IPS-NIHi7 (cell line): ENCODE data around the gene WHRN.
A peak's percentile ranks its signal among the peaks of the same experiment; 100 is the strongest.

Source experiments
- DNase-seq: peaks from one replicate; pipeline ENCODE4 v3.0.0; 2012; ENCODE audit warnings: mixed read lengths; ENCODE audit errors: extremely low spot score

The WHRN gene

GRCh38 chr9:114397848-114398605, 107.2 kb downstream of the WHRN start:
- DNase-seq: peak; percentile 98

DNA sequence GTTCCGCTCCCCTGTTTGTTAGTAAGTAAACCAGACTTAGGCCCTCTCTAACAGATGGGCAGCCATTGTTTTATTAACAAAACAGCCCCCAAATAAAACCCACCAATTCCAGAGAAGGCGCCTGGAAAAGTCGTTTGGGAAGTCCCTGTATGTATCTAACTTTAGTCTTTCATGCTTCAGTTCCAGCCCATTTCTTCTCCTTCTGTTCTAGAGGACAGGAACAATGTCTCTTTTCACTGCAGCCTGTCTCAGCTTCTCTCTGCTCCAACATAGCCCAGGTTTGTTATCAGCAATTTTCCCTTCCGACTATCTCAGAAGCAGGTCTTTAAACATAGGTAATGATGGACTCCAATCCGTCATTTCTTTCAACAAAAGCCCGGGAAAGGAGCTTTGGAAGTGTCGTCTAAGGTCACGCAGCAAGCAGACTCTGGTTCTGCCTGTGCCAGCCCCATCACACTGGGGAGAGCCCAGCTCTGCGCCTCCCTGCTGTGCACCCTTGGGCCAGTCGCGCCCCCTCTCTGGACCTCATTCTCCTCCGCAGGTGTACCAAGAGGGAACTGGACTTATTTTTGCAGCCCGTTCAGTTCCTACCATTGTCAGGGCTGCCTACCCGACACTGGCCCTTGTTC, 107.9 kb downstream of the WHRN start:
- no peak for DNase-seq

DNA sequence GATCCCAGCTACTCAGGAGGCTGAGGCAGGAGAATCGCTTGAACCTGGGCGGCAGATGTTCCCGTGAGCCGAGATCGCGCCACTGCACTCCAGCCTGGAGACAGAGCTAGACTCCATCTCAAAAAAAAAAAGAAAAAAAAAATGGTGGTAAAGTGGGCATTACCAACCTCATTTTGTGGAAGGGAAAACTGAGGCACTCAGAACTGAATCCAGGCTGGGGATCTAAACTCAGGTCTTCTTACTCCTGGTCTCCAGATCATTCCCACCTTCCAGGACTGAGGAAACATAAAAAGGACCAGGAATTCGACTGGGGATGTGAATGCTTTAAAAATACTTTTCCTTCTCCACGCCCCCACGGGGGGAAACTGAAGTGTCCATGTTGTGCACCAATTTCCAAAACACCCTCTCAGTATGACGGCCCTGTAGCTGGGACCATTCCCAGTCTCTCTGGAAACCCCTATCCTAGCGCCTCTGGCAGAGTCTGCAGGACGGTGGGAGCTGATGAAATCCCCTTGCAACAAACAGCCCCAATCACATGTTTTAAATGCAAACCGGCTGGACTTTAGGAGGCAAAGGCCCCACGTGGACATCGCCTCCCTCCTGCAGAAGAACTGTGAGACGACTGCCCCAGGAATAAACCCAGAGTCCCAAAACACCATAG, 108.6 kb downstream of the WHRN start:
- DNase-seq: no peak

DNA sequence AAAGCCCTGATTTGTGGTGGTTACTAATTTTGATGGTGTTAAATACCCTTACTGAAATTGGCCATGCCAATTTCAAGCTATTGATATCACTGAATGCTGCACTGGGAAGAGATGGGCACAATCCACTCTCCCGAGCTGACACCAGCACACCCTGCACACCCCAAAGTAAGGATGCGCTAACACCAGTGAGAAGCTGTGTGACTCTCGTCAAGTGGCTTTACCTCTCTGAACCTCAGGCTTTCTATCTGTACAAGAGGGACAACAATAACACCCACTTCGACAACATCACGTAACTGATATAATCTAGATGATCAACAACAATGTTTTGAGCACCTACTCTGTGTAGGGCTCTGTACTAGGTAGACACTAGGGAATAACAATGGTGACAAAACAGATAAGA, 109.5 kb downstream of the WHRN start:
- no peak for DNase-seq

DNA sequence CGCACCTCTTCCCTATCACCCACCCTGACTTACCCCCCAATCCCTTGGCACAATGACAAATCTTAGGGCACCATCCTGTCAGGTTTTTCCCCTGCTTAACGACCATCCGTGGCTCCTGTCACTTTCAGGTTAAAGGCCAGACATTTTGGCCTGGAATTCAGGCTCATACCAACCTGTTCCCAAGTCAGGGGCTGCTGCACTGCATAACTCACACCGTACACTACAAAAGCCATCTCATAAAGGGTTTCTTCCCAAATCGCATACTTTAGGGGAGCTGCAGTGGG, 110.0 kb downstream of the WHRN start:
- no peak for DNase-seq

DNA sequence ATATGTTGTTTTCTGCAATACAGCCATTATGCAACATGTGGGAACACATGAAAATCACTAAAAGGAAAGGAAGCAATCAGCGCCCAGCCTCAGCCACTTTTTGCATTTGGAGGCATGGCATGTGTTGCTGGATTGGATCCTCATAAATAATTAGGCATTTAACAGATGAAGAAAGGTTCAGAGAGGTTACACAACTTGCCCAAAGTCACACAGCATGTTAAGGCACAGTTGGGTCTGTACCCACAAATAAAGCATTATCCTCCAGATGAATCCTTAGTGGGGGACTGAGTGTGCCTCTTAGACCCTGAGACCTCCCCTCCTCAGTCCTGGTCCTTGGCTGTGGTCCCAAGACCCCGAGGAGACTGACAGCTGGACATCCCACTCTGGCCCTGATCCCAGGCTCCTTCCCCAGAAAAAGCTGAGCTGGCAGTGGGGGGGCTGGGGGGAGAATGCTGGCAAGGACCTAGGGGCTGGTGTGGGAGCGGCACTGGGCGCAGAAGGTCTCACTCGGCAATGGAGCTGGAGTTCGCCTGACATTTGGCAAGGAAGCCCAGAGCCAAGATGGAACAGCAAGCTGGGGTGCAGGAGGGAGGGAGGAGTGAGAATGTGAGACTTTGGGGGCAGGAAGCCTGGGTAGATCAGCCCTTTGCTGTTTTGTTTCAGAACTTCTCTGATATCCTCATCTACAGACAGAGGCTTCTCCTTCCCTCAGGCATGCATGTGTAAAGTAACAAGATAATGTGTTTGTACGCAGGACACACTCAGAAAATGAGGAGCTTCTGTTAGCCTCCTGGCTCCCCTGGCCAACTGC, 110.5 kb downstream of the WHRN start:
- no peak for DNase-seq

DNA sequence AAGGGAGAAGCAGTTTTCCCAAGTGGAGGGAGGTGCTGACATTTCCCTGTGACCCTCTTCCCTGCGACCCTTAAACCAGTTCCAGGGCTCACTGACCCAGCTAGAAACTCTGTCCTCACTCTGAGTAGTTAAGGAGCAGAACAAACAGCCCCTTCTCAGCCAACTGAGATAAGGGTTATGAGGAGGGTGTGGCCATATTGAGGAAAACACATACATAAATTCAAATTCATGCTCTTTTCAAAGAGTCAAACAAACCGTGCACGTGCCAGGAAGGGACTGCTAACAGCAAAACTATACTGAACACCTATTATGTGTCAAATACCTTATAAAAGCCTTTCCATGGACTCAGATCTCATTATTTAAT, 112.5 kb downstream of the WHRN start:
- DNase-seq: no peak

DNA sequence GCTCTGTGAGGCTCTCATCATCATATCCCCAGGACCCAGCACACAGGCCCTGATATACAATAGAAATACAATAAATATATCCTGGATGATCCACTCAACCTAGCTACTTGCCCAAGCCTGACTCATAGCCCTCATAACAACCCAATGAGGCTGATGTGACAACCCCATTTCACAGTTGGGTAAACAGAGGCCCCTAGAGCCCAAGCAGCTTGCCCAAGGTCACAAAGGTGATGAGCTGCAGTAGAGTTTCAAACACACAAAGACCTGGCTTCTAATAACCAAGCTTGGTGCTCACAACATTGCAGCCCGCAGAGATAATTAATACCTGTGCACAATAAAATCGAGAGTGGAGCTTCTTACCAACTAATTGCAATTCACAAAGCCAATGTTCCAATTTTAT, 114.3 kb downstream of the WHRN start:
- no peak for DNase-seq

DNA sequence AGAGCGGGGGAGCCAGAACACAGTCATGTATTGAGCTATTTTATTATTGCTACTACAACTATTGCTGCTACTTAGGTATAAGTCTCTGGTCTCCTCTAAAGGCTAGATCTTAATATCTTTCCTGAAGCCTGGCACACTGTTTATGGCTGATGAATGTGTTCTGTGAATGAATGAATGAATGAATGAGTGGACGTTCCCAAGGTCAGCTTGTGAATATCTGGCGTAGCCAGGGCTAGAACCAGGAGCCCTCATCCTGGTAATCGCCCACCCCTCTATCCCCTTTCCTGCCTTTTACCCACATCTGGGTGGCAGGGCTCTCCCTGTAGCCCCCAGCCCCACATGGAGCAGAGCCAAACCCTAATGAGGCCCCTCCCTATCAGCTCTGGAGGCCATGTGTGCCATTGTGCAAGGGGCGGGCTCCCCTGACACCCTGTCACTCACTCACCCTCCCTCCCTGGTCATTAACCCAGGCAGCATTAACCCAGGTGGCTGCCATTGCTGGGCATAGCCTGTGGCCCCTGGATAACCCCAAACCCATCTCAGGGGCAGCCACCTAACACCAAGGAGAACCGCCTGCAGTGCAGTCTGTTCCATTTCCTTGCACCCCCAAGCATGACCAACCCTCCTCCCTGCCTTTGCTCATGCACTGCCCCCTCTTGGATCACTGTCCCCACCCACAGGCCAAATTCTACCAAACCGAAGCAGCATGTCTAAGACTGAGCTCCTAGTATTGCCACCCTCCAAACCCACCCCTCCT, 115.5 kb downstream of the WHRN start:
- DNase-seq: no peak

DNA sequence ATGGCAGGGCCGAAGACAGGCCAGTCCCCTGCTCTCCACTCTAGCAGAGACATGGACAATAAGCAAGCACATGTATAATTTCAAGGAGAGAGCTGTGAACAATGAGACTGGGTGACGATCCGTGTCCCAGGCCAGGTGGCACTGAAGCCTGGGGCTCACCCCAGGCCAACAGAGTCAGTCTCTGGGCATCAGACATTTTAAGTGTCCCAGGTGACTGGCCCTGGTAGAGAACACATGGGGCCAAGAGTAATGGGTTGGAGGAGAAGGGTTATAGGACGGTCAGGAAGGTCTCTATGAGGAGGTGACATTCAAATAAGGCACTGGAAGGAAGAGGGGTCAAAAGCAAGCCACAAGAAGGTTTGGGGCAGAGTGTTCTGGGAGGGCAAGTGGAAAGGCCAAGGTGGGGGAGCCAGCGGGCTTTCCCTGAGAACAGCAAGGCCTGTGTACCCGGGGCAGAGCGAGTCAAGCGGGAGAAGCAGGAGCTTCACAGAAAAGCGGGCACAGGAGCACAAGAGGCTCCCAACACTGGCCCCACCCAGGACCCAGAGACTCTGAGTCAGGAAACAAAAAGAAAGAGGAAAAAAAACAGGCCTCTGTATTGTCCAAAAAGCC, 116.4 kb downstream of the WHRN start:
- DNase-seq: no peak

- DNase-seq: no peak
These were observed 117.0 kb downstream of the WHRN start for GRCh38 chr9:114388357-114388682.

DNA sequence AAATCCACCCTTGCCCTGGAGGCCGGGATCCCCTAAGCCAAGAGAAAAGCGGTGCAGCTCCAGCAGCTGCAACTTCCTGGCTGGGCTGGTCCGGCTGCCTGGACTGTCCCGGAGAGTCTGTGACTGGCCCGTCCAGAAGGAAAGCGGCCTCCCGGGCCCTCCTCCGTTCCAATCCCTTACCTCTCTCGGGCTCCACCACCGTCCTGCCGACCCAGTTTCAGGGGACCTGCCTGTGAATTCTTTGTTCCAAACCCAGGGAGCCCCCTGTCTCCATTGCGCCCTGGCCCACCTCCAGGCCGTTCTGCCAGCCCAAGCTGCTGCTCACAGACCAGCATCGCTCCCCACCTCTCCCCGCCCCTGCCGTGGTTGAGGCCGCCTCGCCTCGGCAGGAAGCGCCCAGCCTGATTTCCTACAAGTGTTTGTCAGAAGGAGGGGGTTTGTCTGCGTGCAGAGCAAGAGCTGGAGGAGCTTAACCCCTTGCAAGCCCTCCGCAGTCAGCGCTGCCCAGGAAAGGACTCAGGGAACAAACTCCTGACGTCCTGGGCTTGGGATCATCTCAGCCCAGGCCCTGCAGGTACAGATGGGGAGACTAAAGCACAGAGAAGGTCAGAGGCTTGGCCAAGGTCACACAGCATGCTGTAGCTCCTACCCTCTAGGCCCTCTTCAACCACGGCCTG, 117.5 kb downstream of the WHRN start, which contains the start of gene AKNA:
TSS of gene AKNA (minus strand) at position 303 of the 677 bp plus-strand sequence. CDS start 6,649 bp downstream, outside the sequence.
- DNase-seq: peak; percentile 60

DNA sequence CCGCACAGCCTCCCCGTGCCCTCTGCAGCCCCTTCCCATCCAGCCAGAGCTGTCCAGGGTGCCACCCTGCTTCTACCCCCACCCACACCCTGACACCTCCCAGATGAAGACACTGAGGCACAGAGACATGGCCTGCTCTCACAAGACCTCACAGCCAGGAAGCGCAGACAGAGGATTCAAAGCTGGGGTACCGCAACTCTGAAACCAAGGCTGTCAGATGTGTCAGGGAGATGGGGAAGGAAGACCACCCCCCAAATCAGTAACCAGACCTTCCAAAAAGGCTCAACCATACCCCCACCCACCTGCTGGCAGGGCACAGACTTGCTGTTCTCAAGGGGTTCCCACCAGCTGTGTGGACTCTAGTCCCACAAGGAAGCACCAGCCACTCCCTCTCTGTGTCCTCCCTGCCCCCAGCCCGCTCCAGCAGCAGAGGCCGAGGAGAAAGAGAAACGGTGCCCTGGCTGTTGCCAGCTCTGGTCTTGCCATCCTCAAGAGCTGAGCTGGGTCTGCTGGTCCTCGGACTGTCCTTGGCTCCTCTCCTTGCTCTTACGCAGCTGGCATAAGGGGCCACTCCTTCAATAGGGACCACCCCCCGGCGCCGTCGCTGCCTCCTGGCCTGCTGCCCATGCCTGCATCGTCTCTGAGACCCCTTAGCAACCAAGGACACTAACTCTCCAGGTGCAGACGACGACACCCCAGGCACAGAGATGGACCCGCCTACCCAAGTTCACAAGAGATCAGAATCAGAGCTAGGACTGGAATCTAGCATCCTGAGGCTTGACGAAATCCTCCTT, 118.2 kb downstream of the WHRN start:
- no peak for DNase-seq

GRCh38 chr9:114386361-114386885, 118.8 kb downstream of the WHRN start:
- DNase-seq: no peak

GRCh38 chr9:114385397-114386181, 119.7 kb downstream of the WHRN start:
- no peak for DNase-seq

GRCh38 chr9:114384836-114385396, 120.4 kb downstream of the WHRN start:
- no peak for DNase-seq

DNA sequence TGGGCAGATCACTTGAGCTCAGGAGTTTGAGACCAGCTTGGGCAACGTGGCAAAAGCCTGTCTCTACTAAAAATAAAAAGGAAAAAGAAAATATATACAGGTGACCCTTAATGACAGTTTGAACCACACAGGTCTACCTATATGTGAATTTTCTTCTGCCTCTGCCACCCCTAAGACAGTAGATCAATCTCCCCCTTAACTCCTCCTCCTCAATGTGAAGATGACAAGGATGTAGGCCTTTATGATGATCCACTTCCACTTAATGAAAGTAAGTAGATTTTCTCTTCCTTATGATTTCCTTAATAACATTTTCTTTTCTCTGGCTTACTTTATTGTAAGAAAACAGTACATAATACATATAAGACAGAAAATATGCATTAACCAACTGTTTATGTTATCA, 120.9 kb downstream of the WHRN start:
- no peak for DNase-seq

GRCh38 chr9:114383521-114384231, 121.6 kb downstream of the WHRN start:
- DNase-seq: no peak
